ENCODE measurements around the gene HMCN2. TPM values are rescaled to one million over a fixed set of nuclear protein-coding genes. Genes with fewer than 3 reads are reported as not detected.

Gene HMCN2
- total RNA-seq, 1 experiment from 2014 or later = 5.6 TPM

DNA sequence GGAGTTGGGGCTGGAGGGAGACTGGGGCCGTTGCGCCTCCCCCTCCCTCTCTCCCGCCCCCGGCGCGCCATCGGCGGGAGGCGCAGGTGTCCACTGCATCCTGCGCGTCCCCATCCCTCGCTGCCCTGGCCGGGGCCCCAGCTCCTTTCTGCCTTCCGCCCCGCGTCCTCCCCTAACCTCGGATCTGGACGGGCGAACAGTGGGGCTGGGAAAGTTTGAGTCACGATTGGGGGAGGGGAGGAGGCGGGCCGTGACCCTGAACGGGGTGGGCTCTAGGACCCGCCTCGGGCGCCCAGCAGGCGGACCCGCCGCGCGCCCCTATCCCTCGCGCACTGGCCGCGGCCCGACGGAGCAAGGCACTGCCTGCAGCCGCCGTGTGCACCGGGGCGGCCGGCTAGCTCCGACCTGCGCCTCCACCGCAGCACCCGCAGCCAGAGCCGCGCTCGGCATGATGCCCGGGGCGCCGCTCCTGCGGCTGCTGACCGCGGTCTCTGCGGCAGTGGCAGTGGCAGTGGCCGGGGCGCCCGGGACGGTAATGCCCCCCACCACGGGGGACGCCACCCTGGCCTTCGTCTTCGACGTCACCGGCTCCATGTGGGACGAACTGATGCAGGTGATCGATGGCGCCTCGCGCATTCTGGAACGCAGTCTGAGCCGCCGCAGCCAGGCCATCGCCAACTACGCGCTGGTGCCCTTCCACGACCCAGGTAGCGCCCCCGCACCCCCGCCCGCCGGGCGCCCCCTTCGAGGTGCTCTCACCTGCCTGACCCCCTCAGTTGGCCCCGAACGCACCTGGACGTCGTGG lies at the start of gene HMCN2 (continued):
- no peak for TF ChIP-seq ERG (CRISPR knock-in tag; IDR thresholded peaks at IDR 0.05)
- TF ChIP-seq NR1H2 (CRISPR knock-in tag; IDR thresholded peaks at IDR 0.05) = no peak
- peak; percentile 83; the same call in 1 of the 2 replicates for TF ChIP-seq ESRRA (CRISPR knock-in tag; IDR thresholded peaks at IDR 0.05; ENCODE audit: borderline replicate concordance)
- no peak for TF ChIP-seq ZNF671 (CRISPR knock-in tag; IDR thresholded peaks at IDR 0.05)
- TF ChIP-seq, protein P1, sequence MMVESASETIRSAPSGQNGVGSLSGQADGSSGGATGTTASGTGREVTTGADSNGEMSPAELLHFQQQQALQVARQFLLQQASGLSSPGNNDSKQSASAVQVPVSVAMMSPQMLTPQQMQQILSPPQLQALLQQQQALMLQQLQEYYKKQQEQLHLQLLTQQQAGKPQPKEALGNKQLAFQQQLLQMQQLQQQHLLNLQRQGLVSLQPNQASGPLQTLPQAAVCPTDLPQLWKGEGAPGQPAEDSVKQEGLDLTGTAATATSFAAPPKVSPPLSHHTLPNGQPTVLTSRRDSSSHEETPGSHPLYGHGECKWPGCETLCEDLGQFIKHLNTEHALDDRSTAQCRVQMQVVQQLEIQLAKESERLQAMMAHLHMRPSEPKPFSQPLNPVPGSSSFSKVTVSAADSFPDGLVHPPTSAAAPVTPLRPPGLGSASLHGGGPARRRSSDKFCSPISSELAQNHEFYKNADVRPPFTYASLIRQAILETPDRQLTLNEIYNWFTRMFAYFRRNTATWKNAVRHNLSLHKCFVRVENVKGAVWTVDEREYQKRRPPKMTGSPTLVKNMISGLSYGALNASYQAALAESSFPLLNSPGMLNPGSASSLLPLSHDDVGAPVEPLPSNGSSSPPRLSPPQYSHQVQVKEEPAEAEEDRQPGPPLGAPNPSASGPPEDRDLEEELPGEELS (CRISPR knock-in tag; IDR thresholded peaks at IDR 0.05) = peak; percentile 81
- TF ChIP-seq, protein P2, sequence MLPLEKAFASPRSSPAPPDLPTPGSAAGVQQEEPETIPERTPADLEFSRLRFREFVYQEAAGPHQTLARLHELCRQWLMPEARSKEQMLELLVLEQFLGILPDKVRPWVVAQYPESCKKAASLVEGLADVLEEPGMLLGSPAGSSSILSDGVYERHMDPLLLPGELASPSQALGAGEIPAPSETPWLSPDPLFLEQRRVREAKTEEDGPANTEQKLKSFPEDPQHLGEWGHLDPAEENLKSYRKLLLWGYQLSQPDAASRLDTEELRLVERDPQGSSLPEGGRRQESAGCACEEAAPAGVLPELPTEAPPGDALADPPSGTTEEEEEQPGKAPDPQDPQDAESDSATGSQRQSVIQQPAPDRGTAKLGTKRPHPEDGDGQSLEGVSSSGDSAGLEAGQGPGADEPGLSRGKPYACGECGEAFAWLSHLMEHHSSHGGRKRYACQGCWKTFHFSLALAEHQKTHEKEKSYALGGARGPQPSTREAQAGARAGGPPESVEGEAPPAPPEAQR (CRISPR knock-in tag; IDR thresholded peaks at IDR 0.05) = no peak
- no peak for TF ChIP-seq MLX (CRISPR knock-in tag; IDR thresholded peaks at IDR 0.05)
- 0 out of 2 replicates have a peak, but pooled peaks have one; percentile 47 for TF ChIP-seq CREM (CRISPR knock-in tag; IDR thresholded peaks at IDR 0.05)
- TF ChIP-seq PRDM15 (CRISPR knock-in tag; IDR thresholded peaks at IDR 0.05) = peak; percentile 50
- TF ChIP-seq PRRX2 (CRISPR knock-in tag; IDR thresholded peaks at IDR 0.05) = no peak
- TF ChIP-seq STAT6 (CRISPR knock-in tag; conservative IDR thresholded peaks at IDR 0.05; ENCODE audit: low read depth) = no peak
- TF ChIP-seq, protein P3, sequence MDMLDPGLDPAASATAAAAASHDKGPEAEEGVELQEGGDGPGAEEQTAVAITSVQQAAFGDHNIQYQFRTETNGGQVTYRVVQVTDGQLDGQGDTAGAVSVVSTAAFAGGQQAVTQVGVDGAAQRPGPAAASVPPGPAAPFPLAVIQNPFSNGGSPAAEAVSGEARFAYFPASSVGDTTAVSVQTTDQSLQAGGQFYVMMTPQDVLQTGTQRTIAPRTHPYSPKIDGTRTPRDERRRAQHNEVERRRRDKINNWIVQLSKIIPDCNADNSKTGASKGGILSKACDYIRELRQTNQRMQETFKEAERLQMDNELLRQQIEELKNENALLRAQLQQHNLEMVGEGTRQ (CRISPR knock-in tag; IDR thresholded peaks at IDR 0.05) = peak; percentile 16; the same call in 1 of the 2 replicates
- TF ChIP-seq FOXK1 (CRISPR knock-in tag; IDR thresholded peaks at IDR 0.05) = peak; percentile 80
- no peak for TF ChIP-seq HMGA2 (CRISPR knock-in tag; IDR thresholded peaks at IDR 0.05)
- TF ChIP-seq, protein P4, sequence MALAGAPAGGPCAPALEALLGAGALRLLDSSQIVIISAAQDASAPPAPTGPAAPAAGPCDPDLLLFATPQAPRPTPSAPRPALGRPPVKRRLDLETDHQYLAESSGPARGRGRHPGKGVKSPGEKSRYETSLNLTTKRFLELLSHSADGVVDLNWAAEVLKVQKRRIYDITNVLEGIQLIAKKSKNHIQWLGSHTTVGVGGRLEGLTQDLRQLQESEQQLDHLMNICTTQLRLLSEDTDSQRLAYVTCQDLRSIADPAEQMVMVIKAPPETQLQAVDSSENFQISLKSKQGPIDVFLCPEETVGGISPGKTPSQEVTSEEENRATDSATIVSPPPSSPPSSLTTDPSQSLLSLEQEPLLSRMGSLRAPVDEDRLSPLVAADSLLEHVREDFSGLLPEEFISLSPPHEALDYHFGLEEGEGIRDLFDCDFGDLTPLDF (CRISPR knock-in tag; IDR thresholded peaks at IDR 0.05) = peak; percentile 36; the same call in 1 of the 2 replicates
- peak; percentile 70 for TF ChIP-seq SP1 (CRISPR knock-in tag; conservative IDR thresholded peaks at IDR 0.05)
- peak; percentile 93 for TF ChIP-seq TP53 (CRISPR knock-in tag; IDR thresholded peaks at IDR 0.05)
- TF ChIP-seq, protein P5, sequence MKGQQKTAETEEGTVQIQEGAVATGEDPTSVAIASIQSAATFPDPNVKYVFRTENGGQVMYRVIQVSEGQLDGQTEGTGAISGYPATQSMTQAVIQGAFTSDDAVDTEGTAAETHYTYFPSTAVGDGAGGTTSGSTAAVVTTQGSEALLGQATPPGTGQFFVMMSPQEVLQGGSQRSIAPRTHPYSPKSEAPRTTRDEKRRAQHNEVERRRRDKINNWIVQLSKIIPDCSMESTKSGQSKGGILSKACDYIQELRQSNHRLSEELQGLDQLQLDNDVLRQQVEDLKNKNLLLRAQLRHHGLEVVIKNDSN (CRISPR knock-in tag; IDR thresholded peaks at IDR 0.05) = peak; percentile 64
- peak; percentile 93; the same call in 1 of the 2 replicates for TF ChIP-seq KAT7 (CRISPR knock-in tag; IDR thresholded peaks at IDR 0.05; ENCODE audit: borderline replicate concordance)
- no peak for TF ChIP-seq NFYB (CRISPR knock-in tag; conservative IDR thresholded peaks at IDR 0.05; ENCODE audit: low read depth)
- no peak for TF ChIP-seq JAZF1 (CRISPR knock-in tag; IDR thresholded peaks at IDR 0.05)
- peak; percentile 92; the same call in 1 of the 2 replicates for TF ChIP-seq MAX (CRISPR knock-in tag; IDR thresholded peaks at IDR 0.05)
- TF ChIP-seq IRF2 (CRISPR knock-in tag; IDR thresholded peaks at IDR 0.05; ENCODE audit: borderline replicate concordance, low read depth) = 0 out of 2 replicates have a peak, but pooled peaks have one; percentile 30

All from WTC11 (cell line).